ENCODE results near the gene C14orf119.

The C14orf119 gene

GRCh38 chr14:23095196-23096108, at the start of gene C14orf119:
Gene C14orf119, plus strand, starts transcription at chr14:23095505. Its CDS starts 2,154 bp downstream, at chr14:23097659.
- no peak for TF ChIP-seq CTCF (IDR thresholded peaks at IDR 0.05; ENCODE audit: extremely low read depth, insufficient read depth, missing control alignments)
- DNase-seq (ENCODE audit: low spot score): peak; percentile 99
- in situ Hi-C loops (cut with MboI; ENCODE audit: low pct_unique_long_range_greater_than_20kb, low sequenced_read_pairs, unreplicated experiment): no loop called here

- in situ Hi-C loops (cut with MboI; ENCODE audit: low pct_unique_long_range_greater_than_20kb, low sequenced_read_pairs, unreplicated experiment): no loop called here
Observed at GRCh38 chr14:23047034-23047634, 48.2 kb upstream of the C14orf119 start.

DNA sequence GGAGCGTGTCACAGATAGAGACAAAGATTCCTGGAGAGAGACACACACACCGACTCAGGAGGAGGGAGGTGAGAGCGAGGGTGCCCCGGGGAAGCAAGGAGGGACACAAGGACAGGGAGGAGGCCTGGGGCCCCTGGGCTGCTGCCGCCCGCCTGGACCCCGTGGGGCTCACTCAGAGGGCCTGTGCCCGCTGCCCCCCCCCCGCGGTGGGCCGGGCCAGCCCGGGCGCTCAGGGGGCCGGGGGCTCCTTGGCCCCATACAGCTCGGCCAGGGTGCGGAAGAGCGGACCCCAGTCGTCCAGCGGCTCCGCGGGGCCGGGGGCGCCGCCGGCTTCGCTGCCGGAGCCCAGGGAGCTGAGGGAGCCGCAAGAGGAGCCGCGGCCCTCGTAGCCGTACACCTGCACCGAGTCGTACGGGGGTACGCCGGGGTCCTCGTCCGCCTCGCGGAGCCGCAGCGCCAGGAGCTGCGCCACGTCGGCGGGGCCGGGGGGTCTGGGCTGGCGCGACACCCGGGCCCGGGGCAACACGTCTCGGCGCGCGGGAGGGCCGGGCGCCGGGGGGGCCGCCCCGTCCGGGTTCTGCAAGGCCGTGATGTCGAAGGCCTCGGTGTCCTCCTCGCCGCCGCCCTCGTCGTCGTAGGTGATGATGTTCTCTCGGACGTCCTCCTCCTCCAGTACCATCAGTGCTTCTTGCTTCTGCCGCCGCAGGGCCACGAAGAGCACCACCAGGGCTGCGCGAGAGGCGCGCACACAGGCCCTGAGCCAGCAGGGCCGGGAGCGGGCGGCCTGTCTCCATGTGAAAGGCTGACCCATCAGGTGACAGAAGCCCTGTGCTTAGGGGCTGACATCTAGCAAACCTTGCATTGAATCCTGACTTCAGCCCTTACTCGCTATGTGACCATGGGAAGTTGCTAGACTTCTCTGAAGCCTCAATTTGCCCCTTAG, 47.3 kb upstream of the C14orf119 start:
- in situ Hi-C loops (cut with MboI; ENCODE audit: low pct_unique_long_range_greater_than_20kb, low sequenced_read_pairs, unreplicated experiment): no loop called here
- no peak for DNase-seq (ENCODE audit: low spot score)
- TF ChIP-seq CTCF (IDR thresholded peaks at IDR 0.05; ENCODE audit: extremely low read depth, insufficient read depth, missing control alignments): no peak

More at GRCh38 chr14:23047034-23047634, 48.2 kb upstream of the C14orf119 start:
- DNase-seq (ENCODE audit: low spot score): no peak
- no peak for TF ChIP-seq CTCF (IDR thresholded peaks at IDR 0.05; ENCODE audit: extremely low read depth, insufficient read depth, missing control alignments)

DNA sequence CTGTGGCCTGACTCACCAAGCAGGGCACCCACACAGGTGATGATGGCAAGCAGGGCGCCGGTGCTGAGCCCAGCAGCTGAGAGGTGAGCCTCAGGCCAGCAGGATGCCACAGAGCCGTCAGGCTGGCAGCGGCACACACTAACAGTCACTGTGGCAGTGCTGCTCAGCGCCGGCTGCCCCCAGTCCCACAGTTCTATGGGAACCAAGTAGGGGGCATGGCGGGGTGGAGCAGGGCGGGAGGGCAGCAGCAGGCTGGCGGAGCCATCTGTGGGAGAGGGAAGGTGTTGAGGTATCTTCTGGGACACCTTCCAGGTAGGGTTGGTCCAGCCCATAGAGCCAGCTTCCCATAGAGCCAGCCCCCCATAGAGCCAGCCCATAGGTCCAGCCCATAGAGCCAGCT, 46.3 kb upstream of the C14orf119 start:
- TF ChIP-seq CTCF (IDR thresholded peaks at IDR 0.05; ENCODE audit: extremely low read depth, insufficient read depth, missing control alignments): no peak
- DNase-seq (ENCODE audit: low spot score): no peak
- in situ Hi-C loops (cut with MboI; ENCODE audit: low pct_unique_long_range_greater_than_20kb, low sequenced_read_pairs, unreplicated experiment): no loop called here

DNA sequence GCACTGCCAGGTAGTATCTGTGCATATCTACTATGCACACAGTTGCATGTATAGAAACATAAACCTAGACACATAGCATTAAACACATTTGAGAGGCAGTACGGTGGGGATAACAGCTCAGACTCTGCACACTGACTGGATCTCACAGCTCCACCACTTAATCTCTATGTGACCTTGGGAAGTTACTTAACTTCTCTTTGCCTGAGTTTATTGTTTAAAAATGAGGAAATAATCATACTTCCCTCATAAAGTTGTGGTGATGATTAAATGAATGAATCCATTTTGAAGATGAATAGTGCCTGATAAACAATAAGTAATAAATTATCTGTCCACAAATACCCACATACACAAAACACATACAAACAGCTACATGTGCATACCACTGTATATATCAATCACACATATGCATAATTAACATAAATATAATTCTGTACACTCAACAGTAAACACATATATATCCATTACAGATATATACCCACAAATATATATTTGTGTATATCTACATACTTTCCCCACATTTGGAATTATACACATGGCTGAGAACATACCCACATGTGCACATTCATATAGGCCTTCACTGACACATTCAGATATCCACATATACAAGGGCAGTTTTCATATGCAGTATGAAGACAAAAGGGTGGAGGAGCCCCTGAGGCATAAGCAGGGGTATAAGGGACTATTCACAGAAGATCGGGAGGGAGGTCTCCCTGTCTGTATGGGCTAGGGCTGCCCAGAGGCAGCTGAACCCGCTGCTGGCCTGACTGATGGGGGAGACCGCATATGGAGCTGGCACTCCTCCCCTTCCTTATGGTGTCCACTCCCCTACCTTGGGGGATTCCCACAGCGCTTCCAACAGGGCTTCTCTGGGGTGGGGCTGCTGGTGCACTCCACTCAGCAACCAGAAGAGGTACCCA, 43.9 kb upstream of the C14orf119 start:
- in situ Hi-C loops (cut with MboI; ENCODE audit: low pct_unique_long_range_greater_than_20kb, low sequenced_read_pairs, unreplicated experiment): loop anchor here (10.0 kb wide), 1 partner anchor 77 kb away; no protein-coding TSS in a partner anchor

More for the DNA sequence above, 43.9 kb upstream of the C14orf119 start:
- DNase-seq (ENCODE audit: low spot score): no peak
- TF ChIP-seq CTCF (IDR thresholded peaks at IDR 0.05; ENCODE audit: extremely low read depth, insufficient read depth, missing control alignments): no peak
